Osteoblast (primary cell): Measurements from ENCODE around the gene HSD17B3. TPM values are rescaled to one million over a fixed set of nuclear protein-coding genes. Genes with fewer than 3 reads are reported as not detected.

ENCODE experiments used
- DNase-seq: peaks from one replicate; pipeline ENCODE4 v3.0.0; 2011; ENCODE audit warnings: low spot score, mixed read lengths; ENCODE audit not compliant: insufficient read length; ENCODE audit errors: missing footprints
- H2AFZ ChIP-seq: 2 replicates; pipeline ENCODE4 v1.6.0; 2011; ENCODE audit warnings: mild to moderate bottlenecking, low read length
- H3K27ac ChIP-seq: 2 replicates; pipeline ENCODE4 v1.5.1; 2011; ENCODE audit warnings: mild to moderate bottlenecking, low read depth, low read length, moderate library complexity
- H3K27me3 ChIP-seq: 2 replicates; pipeline ENCODE4 v1.6.0; 2012; ENCODE audit warnings: mild to moderate bottlenecking, control low read depth, inconsistent platforms, low read length, moderate library complexity; ENCODE audit not compliant: insufficient read depth
- H3K36me3 ChIP-seq: 2 replicates; pipeline ENCODE4 v1.5.1; 2011; ENCODE audit warnings: mild to moderate bottlenecking, low read length, control low read depth, moderate library complexity; ENCODE audit not compliant: insufficient read depth
- H3K4me1 ChIP-seq: 2 replicates; pipeline ENCODE4 v1.5.1; 2011; ENCODE audit warnings: mild to moderate bottlenecking, low read length, control low read depth, moderate library complexity; ENCODE audit not compliant: insufficient read depth
- H3K4me2 ChIP-seq: 2 replicates; pipeline ENCODE4 v1.6.0; 2011; ENCODE audit warnings: mild to moderate bottlenecking, low read length; ENCODE audit not compliant: insufficient read depth
- H3K4me3 ChIP-seq: fragments of 200-600 bp; sonication (generic); 3 replicates; pipeline ENCODE4 v1.5.1; 2012; ENCODE audit warnings: mild to moderate bottlenecking, low read length, inconsistent platforms; ENCODE audit not compliant: insufficient read depth
- H3K79me2 ChIP-seq: 2 replicates; pipeline ENCODE4 v1.6.0; 2012; ENCODE audit warnings: mild to moderate bottlenecking, low read length, control low read depth, inconsistent platforms; ENCODE audit not compliant: insufficient read depth
- H3K9me3 ChIP-seq: 2 replicates; pipeline ENCODE4 v1.5.1; 2011; ENCODE audit warnings: low read depth, low read length, control low read depth
- H4K20me1 ChIP-seq: 2 replicates; pipeline ENCODE4 v1.6.0; 2012; ENCODE audit warnings: mild to moderate bottlenecking, low read length, control low read depth; ENCODE audit not compliant: insufficient read depth
- total RNA-seq: library from RNA; depleted of rRNA; stranded (reverse); fragments of >200 nt; gene quantifications from 2 replicates; pipeline ENCODE4 v1.2.3, GENCODE V29; 2012
- TF ChIP-seq, protein P1 (sequence below): IDR thresholded peaks from 2 replicates; pipeline ENCODE4 v1.5.1; 2011; ENCODE audit warnings: mild to moderate bottlenecking, low read depth, low read length, moderate library complexity; ENCODE audit errors: extremely low read depth

The HSD17B3 gene
- total RNA-seq, 1 donor: under 0.01 TPM

DNA sequence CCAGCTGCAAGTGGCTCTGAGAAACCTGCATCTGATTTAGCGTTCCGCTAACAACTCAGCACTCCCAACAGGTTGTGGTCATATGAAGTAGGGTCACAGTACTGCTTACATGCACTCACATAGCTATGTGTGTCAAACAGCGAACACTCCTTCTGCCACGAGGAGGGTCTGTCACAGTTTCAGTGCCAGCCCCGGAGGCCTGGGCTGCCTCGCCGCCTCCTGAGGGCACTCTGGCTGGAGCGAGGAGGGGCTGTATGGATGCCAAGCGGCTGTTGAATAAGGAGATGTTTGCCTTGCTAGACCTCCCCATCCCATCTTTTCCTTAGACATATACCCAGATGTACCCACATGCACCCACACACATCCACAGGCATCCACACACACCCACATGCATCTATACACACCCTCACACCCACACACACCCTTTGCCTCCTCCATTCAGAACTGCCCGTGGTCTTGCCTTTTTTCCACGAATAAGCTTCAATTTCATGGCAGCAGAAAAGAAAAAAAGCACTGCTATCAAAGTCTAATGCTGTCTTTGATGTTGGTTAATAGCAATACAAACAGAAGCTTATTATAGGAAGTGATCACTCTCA is 95.7 kb downstream of the HSD17B3 start:
- no peak overlapping the region for H2AFZ ChIP-seq
- no peak overlapping the region for H3K27ac ChIP-seq
- no peak overlapping the region for H3K4me3 ChIP-seq
- peaks cover 11% of the 10 kb centered on the region for H3K27me3 ChIP-seq
- peaks cover 3% of the 10 kb centered on the region for H3K9me3 ChIP-seq
- H3K79me2 ChIP-seq: no peaks in the 10 kb centered on the region
- H3K36me3 ChIP-seq: no peaks in the 10 kb centered on the region
- H4K20me1 ChIP-seq: no peaks in the 10 kb centered on the region
- H3K4me2 ChIP-seq: no peak overlapping the region
- TF ChIP-seq, protein P1, sequence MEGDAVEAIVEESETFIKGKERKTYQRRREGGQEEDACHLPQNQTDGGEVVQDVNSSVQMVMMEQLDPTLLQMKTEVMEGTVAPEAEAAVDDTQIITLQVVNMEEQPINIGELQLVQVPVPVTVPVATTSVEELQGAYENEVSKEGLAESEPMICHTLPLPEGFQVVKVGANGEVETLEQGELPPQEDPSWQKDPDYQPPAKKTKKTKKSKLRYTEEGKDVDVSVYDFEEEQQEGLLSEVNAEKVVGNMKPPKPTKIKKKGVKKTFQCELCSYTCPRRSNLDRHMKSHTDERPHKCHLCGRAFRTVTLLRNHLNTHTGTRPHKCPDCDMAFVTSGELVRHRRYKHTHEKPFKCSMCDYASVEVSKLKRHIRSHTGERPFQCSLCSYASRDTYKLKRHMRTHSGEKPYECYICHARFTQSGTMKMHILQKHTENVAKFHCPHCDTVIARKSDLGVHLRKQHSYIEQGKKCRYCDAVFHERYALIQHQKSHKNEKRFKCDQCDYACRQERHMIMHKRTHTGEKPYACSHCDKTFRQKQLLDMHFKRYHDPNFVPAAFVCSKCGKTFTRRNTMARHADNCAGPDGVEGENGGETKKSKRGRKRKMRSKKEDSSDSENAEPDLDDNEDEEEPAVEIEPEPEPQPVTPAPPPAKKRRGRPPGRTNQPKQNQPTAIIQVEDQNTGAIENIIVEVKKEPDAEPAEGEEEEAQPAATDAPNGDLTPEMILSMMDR: no peak
- no peak for DNase-seq
- H3K4me1 ChIP-seq: peaks cover 4% of the 10 kb centered on the region

DNA sequence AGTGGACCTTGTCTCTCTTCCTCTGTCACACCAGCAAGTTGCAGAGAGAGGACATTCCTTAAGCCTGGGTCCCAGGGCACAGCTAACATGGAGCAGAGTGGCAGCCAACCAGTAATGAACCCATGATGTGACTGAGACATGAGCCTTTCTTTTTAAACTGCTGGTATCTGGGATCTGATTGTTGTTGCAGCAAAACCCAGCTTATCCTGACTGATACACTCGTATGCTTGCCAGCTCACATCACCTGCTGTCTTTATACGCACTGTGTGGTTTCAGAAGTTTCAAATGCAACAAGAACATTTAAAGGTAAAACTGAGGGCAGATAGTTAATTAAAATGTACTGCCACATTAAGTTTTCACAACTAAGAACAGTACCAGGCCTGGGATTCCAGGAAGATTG is 97.1 kb downstream of the HSD17B3 start:
- Histone ChIP-seq H3K79me2 (no peaks in the 10 kb centered on the region), H3K9me3 (peaks cover 3% of the 10 kb centered on the region), H3K4me2 (no peak overlapping the region), H3K27me3 (peaks cover 11% of the 10 kb centered on the region), H3K27ac (no peak overlapping the region), H3K4me1 (peaks cover 4% of the 10 kb centered on the region), H4K20me1 (no peaks in the 10 kb centered on the region), H3K36me3 (no peaks in the 10 kb centered on the region), H2AFZ (no peak overlapping the region), H3K4me3 (no peak overlapping the region)
- TF ChIP-seq, protein P1: no peak
- no peak for DNase-seq

DNA sequence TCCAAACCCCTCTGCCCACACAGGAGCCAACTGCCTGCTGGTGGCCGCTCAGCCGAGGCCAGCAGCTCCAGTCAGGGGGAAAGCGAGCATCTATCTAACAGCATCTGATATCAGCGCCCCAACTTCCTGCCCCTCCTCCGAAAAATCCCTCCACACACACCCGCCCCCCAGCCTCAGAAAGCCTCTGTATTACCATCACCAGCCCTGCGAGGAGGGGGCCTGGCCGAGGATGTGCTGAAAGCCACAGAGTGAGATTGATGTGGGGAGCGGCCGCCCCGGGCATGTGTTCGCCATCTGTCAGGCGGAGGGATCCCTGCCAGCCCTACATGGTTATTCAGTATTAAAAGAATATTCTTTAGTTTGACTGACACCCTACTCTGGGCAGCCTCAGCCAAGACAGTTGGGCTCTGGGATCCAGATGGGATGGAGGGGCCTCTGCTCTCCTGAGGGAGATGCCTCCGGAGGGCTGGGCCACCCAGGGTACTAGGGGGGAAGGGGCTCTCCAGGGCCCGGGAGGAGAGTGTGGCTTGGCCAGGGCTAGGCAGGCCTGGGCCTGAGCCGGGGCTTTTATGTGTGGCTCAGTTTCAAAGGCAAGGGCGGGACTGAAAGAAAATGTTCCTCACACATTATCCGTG is 98.0 kb downstream of the HSD17B3 start:
- Histone ChIP-seq H3K4me2 (no peak overlapping the region), H3K27me3 (peaks cover 11% of the 10 kb centered on the region), H2AFZ (no peak overlapping the region), H3K27ac (no peak overlapping the region), H4K20me1 (no peaks in the 10 kb centered on the region), H3K36me3 (no peaks in the 10 kb centered on the region), H3K4me3 (no peak overlapping the region), H3K4me1 (no peaks in the 10 kb centered on the region), H3K79me2 (no peaks in the 10 kb centered on the region), H3K9me3 (peaks cover 3% of the 10 kb centered on the region)
- TF ChIP-seq, protein P1: no peak
- DNase-seq: no peak

GRCh38 chr9:96202971-96203780 is 98.8 kb downstream of the HSD17B3 start:
- H3K4me2 ChIP-seq: no peak overlapping the region
- H3K9me3 ChIP-seq: peaks cover 3% of the 10 kb centered on the region
- no peaks in the 10 kb centered on the region for H3K4me1 ChIP-seq
- H3K4me3 ChIP-seq: no peak overlapping the region
- TF ChIP-seq, protein P1: no peak
- H2AFZ ChIP-seq: no peak overlapping the region
- no peaks in the 10 kb centered on the region for H3K79me2 ChIP-seq
- H3K27ac ChIP-seq: no peak overlapping the region
- H3K36me3 ChIP-seq: no peaks in the 10 kb centered on the region
- no peaks in the 10 kb centered on the region for H4K20me1 ChIP-seq
- no peak for DNase-seq
- H3K27me3 ChIP-seq: peaks cover 11% of the 10 kb centered on the region
